Upper lobe of left lung (tissue), 4 donors: ENCODE measurements around the gene SETD6.

Experiments used
- POLR2AphosphoS5 ChIP-seq, 2 donors: sonication (generic); formaldehyde crosslinking; IDR thresholded peaks; one replicate each; pipeline ENCODE4 v1.5.1; 2017; ENCODE audit warnings: antibody characterized with exemption in 2 of 2
- TF ChIP-seq, protein P1 (sequence below), 6 experiments: fragments of 450-650 bp in 4 of 6; fragments of 200-600 bp in 2 of 6; sonication (generic) in 2 of 6; IDR thresholded peaks; one replicate each; pipeline ENCODE4 v1.5.1; 2016 to 2019; ENCODE audit warnings: antibody characterized with exemption in 6 of 6

DNA sequence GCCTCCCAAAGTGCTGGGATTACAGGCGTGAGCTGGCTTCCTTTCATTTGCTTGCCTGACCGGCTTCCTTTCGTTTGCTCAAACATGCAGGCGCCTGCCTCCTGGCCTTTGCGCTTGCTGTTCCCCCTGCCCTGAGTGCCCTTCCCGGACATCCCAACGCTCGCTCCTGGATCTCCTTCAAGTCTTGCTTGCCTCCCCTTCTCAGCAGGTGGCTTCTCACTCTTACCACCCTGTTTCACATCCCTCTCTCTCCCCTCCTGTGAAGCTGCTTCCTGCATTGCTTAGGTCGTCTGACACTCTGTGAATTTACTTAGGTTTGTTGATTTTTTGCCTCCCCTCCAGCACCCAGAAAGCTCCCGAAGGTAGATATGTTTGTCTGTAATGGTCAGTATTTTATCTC lies 41.0 kb upstream of the SETD6 start:
- TF ChIP-seq POLR2AphosphoS5 (IDR thresholded peaks at IDR 0.05): no peak
- TF ChIP-seq, protein P1, sequence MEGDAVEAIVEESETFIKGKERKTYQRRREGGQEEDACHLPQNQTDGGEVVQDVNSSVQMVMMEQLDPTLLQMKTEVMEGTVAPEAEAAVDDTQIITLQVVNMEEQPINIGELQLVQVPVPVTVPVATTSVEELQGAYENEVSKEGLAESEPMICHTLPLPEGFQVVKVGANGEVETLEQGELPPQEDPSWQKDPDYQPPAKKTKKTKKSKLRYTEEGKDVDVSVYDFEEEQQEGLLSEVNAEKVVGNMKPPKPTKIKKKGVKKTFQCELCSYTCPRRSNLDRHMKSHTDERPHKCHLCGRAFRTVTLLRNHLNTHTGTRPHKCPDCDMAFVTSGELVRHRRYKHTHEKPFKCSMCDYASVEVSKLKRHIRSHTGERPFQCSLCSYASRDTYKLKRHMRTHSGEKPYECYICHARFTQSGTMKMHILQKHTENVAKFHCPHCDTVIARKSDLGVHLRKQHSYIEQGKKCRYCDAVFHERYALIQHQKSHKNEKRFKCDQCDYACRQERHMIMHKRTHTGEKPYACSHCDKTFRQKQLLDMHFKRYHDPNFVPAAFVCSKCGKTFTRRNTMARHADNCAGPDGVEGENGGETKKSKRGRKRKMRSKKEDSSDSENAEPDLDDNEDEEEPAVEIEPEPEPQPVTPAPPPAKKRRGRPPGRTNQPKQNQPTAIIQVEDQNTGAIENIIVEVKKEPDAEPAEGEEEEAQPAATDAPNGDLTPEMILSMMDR (IDR thresholded peaks at IDR 0.05): no peak
